Stimulated activated CD8-positive, alpha-beta memory T cell treated with anti-CD3 and anti-CD28 coated beads, Interleukin-12 subunit alpha, Interleukin-12 subunit beta, amount 100 ng/mL, for 1 hour (primary cell): ENCODE results near the gene NPC2.

Source experiments
- DNase-seq: peaks from one replicate; pipeline ENCODE4 v3.0.0-alpha.2; 2020; ENCODE audit warnings: low read depth

Gene NPC2

DNA sequence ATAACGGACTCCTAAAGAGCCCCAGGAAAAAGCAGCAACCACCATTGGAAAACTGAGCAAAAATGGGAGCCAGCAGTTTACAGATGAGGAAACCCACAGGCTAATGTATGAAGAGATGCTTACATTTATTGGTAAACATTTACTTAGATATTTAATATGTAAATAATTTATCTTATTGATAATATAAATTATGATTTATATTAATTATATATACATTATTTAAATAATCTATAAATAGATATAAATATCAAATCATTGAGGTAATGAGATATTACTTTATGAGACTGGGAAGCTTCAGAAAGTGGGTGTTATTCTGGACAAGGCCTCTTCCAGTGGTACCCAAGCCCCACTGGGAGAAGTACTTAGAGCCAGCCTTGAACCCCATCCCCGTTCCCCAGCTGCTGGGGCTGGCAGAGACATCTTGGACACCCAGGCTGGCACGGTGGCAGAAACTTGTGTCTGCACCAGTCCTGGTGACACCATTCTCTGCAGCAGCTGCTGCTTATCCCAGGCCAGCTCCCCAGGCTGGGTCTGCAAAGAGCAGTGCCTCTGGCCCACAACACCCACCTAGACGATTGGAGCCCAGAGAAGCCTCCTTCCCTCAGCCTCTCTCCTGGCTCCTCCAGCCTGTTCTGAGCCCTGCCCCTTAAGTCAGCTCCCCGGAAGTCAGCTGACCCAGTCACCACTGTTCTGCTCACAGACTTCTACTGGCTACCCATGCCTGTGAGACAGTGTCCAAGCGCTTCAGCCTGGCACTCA is 26.4 kb upstream of the NPC2 start:
- DNase-seq: no peak

DNA sequence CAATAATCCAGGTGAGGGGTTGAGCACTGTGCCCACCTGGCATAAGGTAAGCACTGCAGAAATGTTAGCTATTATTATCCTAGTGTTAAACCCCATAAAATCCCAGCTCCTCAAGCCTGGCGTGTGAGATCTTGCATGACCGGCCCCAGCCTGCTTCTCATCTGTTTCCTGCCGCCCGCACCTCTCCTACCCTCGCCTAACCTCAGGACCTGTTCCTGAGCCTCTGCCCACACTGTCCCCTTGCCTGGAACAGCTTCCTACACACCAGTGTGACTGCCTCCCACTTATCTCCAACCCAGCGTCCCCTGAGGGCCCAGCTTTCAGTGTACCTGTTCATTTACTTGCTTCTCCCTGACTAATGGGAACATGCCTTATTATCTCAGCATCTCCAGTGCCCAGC is 25.1 kb upstream of the NPC2 start:
- no peak for DNase-seq

DNA sequence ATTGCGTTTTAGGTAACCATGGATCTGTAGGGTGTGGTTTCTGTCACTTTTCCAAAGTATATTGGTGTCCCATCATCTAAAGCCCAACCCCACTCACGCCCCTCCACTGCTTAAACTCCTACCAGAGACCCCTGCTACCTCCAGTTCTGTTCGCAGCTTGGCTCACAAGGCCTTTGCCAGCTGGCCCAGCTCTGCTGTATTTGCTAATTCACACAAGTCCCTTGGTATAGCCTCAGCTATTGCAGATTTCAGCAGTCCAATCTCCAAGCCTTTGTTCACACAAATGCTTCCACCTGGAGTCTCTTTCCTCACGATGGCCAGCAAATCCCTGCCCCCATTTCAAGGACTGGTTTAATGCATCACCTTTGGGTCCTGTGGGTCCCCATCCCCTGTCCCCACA is 24.6 kb upstream of the NPC2 start:
- DNase-seq: no peak

DNA sequence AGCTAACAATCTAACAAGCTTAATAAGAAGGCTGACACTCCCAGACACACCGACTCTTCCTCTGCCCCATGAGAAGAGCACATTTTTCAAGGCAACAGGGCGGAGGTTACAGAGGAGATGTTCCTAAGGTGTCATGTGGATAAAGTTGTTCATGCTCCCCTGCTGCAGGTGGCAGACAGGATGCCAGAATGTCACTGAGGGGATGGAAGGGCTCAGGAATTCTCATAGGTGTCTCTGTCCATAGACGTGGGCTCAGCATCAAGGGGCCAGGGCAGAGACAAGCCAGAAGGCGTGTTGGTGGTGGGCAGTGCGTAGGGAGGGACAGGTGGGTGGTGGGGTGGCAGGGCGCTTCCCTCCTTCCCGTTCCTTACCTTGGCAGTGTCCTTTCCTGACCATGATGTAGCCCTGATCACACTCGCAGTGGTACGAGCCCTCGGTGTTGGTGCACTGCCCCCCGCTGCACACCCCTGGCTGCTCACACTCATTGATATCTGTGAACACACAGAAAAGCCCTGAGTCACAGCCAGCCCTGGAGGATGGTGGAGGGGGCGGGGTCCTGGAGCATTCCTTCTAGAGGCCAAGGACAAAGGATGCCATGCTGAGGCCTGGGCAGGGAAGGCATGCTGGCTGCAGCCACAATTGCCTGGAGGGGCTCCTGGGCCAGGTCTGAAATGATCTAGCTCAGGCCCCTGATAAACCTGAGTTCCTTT is 23.5 kb upstream of the NPC2 start:
- DNase-seq: no peak

- no peak for DNase-seq
Measured at GRCh38 chr14:74515891-74516412, 22.8 kb upstream of the NPC2 start.

- DNase-seq: no peak
Measured at GRCh38 chr14:74514471-74514941, 21.4 kb upstream of the NPC2 start.

DNA sequence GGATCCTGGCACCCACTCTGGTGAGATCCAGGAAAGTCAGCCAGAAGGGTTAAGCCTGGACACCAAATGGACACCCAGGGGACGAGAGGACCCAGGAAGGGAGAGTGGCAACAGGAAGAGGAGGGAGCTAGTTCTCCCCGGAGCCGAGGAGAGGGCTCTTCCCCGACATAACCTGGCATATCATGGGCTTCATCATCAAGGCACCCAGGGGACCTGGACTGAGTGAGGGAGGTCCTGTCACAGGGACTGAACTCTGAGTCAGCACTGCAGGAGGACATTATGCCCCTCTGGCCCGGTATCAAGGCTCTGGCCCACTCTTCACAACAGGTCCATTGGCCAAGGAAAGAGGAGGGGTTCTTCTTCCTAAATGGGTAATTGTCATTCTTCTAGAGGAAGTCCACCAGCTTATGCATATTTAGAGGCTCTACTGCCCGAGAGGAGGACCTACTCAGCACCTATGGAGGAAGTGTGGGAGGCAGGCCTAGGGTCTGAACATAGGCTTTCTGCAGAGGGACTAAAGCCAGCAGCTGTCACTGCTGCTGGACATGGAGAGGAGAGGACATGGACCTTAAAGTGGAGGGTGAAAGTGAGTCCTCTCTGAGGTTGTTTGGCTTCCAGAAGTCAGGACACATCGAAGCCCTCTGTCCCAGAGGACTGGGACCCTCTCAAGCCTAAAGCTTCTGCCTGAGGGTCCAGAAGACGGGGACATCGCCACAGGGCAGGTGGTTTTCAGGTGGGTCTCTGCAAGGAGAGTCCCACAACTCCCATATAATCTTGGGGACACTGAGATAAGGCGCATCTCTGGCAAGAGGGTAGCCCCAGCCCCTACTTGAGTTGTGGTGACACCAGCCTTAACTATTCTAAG is 19.1 kb upstream of the NPC2 start:
- DNase-seq: no peak

- DNase-seq: no peak
Measured at GRCh38 chr14:74510959-74511409, 17.9 kb upstream of the NPC2 start.

- DNase-seq: no peak
Measured at GRCh38 chr14:74510223-74510931, 17.3 kb upstream of the NPC2 start.

GRCh38 chr14:74509587-74510222 is 16.6 kb upstream of the NPC2 start:
- DNase-seq: no peak

DNA sequence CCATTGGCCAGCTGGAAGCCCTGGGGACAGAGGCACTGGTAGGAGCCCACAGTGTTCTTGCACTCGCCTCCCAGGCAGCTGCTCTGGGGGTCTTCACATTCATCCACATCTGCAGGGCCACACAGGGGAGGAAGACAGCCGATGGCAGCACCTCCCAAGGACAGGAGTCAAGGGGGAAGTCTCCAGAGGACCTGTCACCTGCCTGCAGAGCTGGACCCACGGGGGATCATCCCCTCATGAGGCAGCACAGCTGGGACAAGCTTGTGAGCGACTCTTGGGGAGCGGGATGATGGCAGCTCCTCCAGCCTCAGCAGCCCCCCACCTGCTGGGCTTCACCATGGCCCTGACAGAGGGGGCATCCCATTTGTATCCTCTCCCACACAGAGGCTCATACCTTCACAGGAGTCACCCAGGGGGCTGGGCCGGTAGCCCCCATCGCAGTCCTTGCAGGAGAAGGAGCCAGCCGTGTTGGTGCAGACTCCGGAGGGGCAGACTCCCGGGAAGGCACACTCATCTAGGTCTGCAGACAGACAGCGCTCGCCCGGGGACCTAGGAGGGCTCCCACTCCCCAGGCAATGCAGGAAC is 15.8 kb upstream of the NPC2 start:
- DNase-seq: no peak

GRCh38 chr14:74508292-74508731 is 15.2 kb upstream of the NPC2 start:
- no peak for DNase-seq

- DNase-seq: no peak
Measured at GRCh38 chr14:74507840-74508239, 14.7 kb upstream of the NPC2 start.

DNA sequence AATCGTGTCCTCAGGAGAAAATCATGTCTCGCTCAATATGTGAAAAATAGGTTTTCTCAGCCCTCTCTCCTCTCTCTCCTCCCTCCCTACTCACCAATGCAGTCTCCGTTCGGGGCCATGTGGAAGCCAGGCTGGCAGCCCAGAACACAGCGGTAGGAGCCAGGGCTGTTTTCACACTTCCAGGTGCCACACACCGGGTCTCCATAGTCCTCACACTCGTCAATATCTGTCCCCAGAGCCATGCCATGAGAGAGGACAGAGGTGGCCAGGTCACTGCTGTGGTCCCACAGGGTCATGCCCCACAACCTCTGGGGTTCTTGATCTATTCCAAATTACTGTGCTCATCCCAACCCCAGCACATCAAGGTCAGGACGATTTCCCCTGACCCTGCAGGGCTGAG is 14.0 kb upstream of the NPC2 start:
- DNase-seq: no peak

- DNase-seq: no peak
Measured at GRCh38 chr14:74506411-74506851, 13.3 kb upstream of the NPC2 start.

- DNase-seq: no peak
Measured at GRCh38 chr14:74505831-74506230, 12.7 kb upstream of the NPC2 start.

- DNase-seq: no peak
Measured at GRCh38 chr14:74504874-74505720, 12.0 kb upstream of the NPC2 start.

- DNase-seq: no peak
Measured at GRCh38 chr14:74504412-74504811, 11.3 kb upstream of the NPC2 start.

DNA sequence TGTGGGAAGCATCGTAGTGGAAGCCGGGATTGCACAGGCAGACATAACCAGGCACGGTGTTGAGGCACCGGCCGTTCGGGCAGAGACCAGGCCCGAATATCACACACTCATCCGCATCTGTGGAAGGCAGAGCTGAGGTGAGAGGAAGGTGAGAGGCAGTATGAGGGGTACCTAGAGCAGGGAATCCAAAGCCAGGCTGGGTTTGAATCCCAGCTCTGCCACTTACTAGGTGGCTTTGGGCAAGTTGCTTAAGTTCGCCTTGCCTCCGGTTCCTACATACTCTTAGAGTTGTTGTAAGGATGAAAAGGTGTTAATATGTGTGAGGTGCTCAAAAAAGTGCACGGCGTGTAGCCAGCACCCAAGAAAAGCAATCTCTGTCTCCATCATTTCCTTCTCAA is 10.8 kb upstream of the NPC2 start:
- no peak for DNase-seq
